GM12873 (cell line): ENCODE results near the gene HLA-DRA.

Experiments
- CTCF ChIP-seq: IDR thresholded peaks from 2 replicates; pipeline ENCODE4 v1.5.1; 2012; ENCODE audit warnings: low read depth, mild to moderate bottlenecking, moderate library complexity, low read length, control low read depth; ENCODE audit not compliant: insufficient read depth; ENCODE audit errors: missing control alignments

The HLA-DRA gene

GRCh38 chr6:32405656-32406055, 34.0 kb upstream of the HLA-DRA start:
- no peak for TF ChIP-seq CTCF

GRCh38 chr6:32406197-32406596, 33.5 kb upstream of the HLA-DRA start:
- TF ChIP-seq CTCF: no peak

- TF ChIP-seq CTCF: no peak
Observed at GRCh38 chr6:32406857-32407256, 32.8 kb upstream of the HLA-DRA start, which contains the start of gene BTNL2. TSS of gene BTNL2 (minus strand) at chr6:32407181. CDS start at chr6:32407123, 58 bp downstream.

- TF ChIP-seq CTCF: no peak
Observed at GRCh38 chr6:32410906-32411305, 28.8 kb upstream of the HLA-DRA start.

- TF ChIP-seq CTCF: no peak
Observed at GRCh38 chr6:32411566-32412327, 27.9 kb upstream of the HLA-DRA start.

GRCh38 chr6:32413427-32414047, 26.1 kb upstream of the HLA-DRA start:
- peak; percentile 99 for TF ChIP-seq CTCF

GRCh38 chr6:32415521-32416019, 24.1 kb upstream of the HLA-DRA start:
- TF ChIP-seq CTCF: peak; percentile 99
